Left hindlimb (tissue), 1 donor: Measurements from ENCODE around the gene AFAP1L2.

ENCODE experiments used
- DNase-seq: peaks from one replicate; pipeline ENCODE4 v3.0.0-alpha.2; 2018

Gene AFAP1L2

DNA sequence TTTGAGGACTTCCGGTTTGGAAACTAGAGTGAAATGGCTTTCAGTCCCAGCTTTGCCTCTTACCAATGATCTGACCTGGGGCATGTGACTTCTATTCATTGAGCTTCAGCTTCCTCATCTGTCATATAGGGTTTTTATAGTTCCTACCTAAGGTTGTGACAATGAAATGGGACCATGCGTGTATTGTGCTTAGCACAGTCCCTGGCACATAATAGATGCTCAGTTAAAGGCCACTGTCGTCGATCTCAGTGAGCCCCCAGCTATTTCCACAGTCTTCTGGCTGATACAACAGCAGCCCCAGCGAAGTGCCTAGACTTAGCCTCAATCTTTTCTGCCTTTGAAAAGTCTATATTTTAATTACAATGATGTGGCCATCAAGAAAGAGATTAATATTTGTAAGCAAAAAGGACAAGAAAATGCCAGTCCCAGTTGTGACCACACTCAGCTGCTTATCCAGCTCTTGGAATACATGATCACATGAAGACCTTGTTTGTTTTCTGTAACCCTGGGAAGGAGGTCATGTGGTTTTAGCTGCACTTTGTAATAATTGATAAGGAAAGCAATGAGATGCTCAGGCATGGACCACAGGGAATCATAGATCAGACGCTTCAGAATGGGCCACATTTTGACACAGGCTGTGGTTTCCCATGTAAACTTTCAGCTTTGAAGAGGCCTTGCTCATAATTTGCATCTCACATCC is 120.6 kb downstream of the AFAP1L2 start:
- DNase-seq: no peak

DNA sequence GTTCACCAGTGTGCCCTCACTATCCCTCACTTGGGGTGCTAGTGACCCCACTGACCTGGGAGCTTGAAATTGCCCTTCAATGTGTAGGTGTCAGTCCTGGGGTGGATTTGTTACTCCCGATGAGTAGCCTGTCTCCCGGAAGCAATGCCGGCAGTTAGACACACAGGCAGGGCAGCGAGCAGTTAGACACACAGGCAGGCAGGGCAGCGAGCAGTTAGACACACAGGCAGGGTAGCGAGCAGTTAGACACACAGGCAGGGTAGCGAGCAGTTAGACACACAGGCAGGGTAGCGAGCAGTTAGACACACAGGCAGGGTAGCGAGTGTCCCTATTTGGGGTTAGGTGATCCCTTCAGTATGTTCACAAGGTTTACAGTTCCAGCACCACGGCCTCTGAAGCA is 121.2 kb downstream of the AFAP1L2 start:
- no peak for DNase-seq

DNA sequence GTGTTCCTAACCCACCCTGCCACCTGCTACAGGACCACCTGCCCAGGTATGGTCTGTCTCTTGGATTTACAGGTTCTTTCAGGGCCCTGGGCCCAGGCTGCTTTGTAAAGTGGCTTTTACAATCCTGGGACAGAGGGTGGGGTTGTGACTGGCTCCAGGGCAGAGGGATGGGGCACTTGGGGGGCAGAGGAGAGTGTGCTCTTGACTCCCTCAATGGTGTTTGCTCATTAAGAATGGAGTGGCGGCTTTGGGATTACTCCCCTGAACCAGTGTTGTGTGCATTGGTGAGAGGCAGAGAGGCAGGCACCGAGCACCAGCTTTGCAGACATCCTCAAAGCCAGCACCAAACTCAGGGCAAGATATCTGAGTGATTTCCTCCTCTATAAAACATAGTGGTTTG is 121.8 kb downstream of the AFAP1L2 start:
- no peak for DNase-seq

DNA sequence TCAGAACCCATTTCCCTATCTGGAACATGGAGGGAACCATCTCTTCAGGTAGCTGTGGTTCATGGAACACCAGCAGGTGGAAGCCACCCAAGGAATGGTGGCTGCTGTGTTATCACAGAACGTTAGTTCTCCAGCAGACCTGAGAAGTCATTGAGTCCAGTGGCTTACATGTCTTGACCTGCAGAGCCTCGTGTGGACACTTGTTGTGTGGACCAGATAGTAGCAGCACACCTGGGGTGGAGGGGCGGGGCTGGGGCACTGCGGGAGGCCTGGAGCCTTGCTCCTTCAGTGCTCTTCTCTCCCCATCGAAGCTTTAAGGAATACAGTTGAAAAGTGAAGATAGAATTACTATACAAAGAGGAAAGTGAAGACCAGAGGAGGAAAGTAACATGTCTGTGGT is 122.8 kb downstream of the AFAP1L2 start:
- no peak for DNase-seq

DNA sequence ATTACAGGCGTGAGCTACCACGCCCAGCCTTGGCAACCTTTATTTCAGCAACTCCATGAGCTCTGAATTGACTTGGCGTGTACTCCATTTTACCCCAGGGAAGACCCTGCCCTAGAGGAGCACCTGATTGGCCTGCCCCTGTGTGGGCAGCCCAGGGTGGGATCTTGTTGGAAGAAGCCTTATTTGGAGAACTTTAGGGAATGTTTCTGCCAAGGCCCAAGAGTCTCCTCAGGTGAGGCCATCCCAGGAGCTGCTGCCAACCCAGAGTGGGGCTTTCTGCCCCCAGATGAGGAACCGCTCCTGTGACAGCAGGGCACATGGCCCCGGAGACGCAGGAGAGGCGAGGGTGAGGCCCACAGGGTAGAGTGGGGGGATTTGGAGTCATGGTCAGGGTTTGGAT is 123.3 kb downstream of the AFAP1L2 start:
- DNase-seq: no peak

- no peak for DNase-seq
Observed at GRCh38 chr10:114279901-114280644, 124.2 kb downstream of the AFAP1L2 start.

- DNase-seq: no peak
Observed at GRCh38 chr10:114279289-114279688, 125.0 kb downstream of the AFAP1L2 start.

GRCh38 chr10:114278884-114279191 is 125.5 kb downstream of the AFAP1L2 start:
- no peak for DNase-seq

DNA sequence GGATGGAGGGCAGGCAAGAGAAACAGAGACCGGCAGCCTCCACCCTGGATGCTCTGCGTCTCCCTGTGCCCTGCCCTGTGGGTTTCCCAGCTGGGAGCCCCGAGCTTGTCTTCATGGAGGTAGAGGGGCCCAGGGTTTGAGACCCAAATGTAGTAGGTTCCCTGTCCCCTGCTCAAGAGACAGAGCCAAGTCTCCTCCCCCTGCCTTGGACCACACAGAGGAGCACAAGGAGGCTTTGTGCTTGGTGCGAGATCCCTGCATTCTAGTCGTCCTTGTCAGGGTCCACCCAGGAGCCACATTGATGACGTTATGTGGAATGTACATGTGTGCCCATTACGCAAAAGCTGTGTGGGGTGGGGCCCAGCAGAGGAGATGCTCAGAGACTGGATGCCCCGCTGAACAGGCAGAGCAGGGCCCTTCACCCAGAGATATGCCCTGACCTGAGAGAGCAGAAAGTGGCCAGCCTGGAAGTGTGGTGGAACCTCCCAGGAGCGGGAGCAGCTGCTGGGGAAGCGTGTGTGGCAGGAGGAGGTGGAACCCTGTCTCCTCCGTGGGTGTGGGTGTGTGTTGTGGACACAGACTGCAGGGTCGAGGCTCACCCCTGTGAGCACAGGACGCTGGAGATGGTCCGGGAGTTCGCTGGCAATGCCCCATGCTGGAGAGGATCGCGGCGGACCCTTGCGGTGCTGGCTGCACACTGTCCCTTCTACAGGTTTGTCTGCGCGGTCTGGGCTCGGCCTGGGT is 126.0 kb downstream of the AFAP1L2 start:
- DNase-seq: no peak

DNA sequence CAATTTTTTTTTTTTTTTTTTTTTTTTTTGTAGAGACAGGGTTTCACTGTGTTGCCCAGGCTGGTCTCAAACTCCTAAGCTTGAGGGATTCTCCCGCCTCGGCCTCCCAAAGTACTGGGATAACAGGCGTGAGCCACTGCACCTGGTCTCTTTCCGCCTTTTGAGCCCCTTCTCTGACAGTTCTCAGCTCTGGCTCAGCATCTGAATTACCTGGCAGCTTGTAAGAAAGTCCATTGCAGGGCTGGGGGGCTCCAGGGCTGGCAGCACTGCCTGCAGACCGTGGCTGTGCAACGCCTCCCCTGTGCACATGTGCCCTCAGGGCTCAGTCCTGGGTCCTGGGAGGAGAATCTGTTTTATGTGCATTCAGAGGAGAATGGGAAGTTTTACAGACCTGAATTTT is 127.6 kb downstream of the AFAP1L2 start:
- DNase-seq: no peak

DNA sequence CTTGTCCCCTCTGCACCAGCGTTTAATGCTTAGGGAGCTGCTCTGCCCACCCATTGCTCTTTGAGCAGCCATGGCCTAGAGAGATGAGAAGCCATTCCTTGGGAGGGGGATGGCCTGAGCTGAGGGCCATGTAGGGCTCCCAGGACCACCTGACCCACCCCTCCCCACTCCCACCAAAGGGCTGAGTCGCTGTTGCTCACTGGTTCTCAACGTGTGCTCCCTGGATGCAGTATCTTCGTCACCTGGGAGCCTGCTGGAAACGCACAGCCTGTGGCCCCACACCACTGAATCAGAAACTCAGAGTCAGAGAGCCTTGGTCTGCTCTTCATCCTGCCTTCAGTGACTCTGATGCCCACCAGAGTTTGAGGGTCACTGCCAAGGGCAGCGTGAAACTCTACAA is 128.2 kb downstream of the AFAP1L2 start:
- no peak for DNase-seq

GRCh38 chr10:114274616-114275453 is 129.5 kb downstream of the AFAP1L2 start:
- DNase-seq: no peak

DNA sequence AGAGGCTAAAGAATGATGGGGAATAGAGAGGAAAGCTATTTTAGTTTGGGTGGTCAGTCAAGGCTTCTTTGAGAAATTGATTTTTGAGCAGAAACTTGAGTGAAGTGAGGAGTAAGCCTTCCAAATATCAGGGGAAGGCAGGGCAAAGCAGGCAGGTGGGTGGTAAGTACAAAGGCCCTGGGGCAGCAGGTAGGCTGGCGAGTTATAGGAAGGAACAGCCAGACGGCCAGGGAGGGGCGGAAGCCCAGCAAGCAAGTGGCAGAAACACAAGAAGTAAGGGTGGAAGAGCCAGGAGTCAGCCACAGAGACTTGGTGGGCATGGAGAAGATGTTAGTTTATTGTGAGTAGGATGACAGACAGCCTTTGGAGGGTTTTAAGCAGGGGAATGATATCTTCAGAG is 130.4 kb downstream of the AFAP1L2 start:
- DNase-seq: no peak

DNA sequence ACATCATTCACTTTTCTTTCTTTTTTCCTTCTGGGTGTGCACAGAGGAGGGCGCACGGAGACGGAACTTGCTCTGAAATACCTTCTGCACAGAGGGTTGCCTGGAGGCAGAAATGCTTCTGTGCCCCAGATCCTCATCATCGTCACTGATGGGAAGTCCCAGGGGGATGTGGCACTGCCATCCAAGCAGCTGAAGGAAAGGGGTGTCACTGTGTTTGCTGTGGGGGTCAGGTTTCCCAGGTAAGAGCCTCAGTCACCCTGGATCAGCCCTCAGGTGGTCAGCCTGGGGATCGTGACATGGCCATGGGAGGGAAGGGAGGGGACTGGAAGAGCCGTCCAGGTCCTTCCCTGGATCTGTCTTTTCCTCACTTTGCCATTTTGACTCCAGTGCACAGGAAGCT is 131.6 kb downstream of the AFAP1L2 start:
- no peak for DNase-seq

DNA sequence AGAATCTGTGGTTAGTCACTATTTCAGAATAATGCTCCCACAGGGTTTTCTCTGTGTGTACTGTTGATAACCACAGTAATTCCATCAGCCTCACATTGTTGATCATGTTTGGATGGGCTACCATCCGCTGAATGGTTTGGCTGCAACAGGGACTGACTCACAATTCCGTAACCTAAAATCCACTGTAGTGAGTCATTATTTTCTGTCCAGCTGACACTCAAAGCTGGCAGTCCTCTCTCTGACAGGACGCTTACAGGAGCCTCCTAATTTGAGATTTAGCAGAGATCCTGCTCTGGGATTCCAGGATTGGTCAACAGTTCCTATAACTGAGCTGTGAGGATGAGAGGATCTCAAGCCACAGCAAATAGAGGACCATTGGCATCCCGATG is 132.5 kb downstream of the AFAP1L2 start:
- DNase-seq: no peak

DNA sequence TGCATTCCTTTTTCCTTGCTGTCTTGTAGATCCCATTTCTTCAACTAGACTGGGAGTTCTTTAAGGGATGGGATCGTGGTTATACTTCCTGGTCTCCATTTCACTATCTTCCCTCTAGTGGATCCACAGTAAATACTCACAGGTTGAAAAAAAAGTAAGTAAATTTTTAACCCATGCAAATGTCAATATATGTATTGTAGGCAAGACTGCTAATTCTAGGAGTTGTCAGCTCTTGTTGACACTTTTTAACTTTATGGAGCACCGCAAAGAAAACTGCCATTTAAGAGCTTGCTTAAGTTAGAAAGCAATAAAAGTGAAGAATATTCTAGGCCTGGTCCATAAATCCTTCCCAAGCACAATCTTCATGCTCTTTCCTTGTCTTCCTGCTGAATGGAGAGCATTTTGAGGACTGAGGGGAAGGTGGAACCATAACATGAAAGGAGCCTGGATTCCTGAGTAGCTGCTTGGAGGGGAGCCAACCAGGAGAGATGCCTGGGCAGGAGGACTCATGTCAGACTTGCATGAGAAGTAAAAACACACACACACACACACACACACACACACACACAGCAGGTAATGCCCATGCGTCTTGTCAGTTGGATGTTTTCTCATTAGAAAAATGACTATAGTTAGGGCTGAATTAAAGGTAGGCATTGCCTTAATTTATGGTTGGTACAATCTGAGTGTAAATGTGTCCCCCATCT is 133.1 kb downstream of the AFAP1L2 start:
- no peak for DNase-seq

DNA sequence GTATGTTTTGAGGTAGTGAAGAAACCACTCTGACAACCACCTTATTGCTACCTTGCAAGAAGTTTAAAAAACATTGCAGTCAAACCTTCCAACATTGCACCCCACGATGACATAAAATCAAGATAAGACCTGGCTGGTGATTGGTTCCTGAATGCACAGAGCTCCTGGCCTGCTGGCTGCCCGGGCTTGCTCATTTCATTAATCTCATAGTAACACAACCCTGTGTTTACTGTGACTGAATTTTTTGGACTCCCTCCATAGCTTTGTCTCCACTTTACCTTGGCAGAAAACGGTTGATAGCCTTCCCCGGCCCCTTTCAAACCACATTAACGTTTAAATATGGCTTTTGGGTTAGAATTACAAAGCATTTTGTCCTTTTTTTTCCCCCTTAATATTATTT is 137.8 kb downstream of the AFAP1L2 start:
- no peak for DNase-seq

- DNase-seq: no peak
Observed at GRCh38 chr10:114265392-114266053, 138.8 kb downstream of the AFAP1L2 start.

DNA sequence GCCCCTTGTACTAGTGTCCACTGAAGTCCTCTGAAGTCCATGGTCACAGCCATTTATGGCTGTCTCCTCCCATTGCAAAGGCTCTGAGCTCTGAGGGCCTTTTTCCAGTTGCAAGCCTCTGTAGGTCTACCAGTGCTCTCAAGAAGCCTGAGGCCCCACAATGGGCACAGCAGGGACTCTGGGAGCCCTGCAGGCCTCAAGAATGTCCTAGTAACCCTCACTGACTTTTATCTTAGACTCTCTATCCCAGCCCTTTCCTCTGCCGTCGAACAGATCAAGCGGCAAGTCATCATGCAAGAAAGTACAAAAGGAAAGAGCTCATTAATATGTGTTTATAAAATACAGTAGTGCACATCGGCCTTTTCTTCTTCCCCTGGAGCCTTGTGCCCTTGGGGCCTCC is 141.8 kb downstream of the AFAP1L2 start:
- DNase-seq: no peak

GRCh38 chr10:114261076-114261475 is 143.2 kb downstream of the AFAP1L2 start:
- no peak for DNase-seq

GRCh38 chr10:114260366-114260765 is 143.9 kb downstream of the AFAP1L2 start:
- no peak for DNase-seq

- DNase-seq: no peak
Observed at GRCh38 chr10:114259824-114260223, 144.5 kb downstream of the AFAP1L2 start.
